ENCODE data around the gene ZBTB37. TPM values are rescaled to one million over a fixed set of nuclear protein-coding genes. Genes with fewer than 3 reads are reported as not detected.

Gene ZBTB37
- total and polyA plus RNA-seq, 9 of the 15 experiments (the other 6 are each of a cell fraction or from before 2014, with no cell fraction given): 1.3 to 13.9 (median 5.4) TPM

DNA sequence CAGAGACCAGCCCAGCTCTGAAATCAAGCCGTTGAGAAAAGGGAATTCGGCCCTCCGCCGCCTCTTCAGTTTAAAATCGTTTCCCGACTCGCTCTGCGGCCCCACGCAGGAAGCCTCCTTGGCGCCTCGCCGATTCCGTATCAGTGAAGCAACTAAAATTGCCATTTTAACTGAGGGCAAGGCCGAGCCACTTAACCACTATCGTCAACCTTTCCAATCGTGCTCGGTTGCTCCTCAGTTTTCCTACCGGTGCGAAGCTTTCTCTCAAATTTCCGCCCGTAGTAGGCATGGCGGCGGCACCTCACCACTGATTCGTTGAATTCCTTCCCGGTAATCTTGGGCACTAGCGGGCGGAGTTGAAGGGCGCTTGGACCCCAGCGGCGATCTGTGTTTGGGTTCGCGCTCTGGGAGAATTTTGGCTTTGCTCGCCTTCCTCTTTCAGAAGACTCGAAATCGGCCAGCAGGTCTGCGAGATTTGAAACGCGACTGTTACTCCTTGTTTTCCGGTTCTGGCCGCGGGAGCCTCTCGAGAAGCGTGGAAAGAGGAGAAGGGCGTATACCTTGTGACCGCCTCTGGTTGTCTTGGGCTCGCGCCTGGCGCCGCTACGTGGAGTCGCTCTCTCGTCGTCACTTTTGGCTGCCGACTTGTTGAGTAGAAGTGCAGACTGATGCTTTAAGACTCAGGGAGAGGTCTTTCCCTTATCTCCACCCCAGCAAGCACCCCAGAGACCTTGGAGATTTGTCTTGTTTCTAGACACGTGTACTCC lies 43.7 kb upstream of the ZBTB37 start, which contains the start of the genes CENPL and DARS2 (continued):
- TF ChIP-seq NR1H2 (CRISPR knock-in tag; IDR thresholded peaks at IDR 0.05): peak; percentile 79; the same call in 1 of the 2 replicates
- TF ChIP-seq, protein P1, sequence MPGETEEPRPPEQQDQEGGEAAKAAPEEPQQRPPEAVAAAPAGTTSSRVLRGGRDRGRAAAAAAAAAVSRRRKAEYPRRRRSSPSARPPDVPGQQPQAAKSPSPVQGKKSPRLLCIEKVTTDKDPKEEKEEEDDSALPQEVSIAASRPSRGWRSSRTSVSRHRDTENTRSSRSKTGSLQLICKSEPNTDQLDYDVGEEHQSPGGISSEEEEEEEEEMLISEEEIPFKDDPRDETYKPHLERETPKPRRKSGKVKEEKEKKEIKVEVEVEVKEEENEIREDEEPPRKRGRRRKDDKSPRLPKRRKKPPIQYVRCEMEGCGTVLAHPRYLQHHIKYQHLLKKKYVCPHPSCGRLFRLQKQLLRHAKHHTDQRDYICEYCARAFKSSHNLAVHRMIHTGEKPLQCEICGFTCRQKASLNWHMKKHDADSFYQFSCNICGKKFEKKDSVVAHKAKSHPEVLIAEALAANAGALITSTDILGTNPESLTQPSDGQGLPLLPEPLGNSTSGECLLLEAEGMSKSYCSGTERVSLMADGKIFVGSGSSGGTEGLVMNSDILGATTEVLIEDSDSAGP (CRISPR knock-in tag; IDR thresholded peaks at IDR 0.05): no peak; the same call in 1 of the 2 replicates
- no peak; the same call in 1 of the 2 replicates for TF ChIP-seq ZNF121 (CRISPR knock-in tag; conservative IDR thresholded peaks at IDR 0.05)
- TF ChIP-seq HMG20B (CRISPR knock-in tag; IDR thresholded peaks at IDR 0.05): no peak
- peak; percentile 26; the same call in 1 of the 2 replicates for TF ChIP-seq OTX1 (CRISPR knock-in tag; IDR thresholded peaks at IDR 0.05)
- TF ChIP-seq NELFE (IDR thresholded peaks at IDR 0.05; ENCODE audit: insufficient read depth, insufficient read length): no peak
- TF ChIP-seq EP400 (IDR thresholded peaks at IDR 0.05): peak; percentile 99
- peak; percentile 33 for TF ChIP-seq ZNF644 (tag; IDR thresholded peaks at IDR 0.05; ENCODE audit: low read depth)
- TF ChIP-seq SAFB (IDR thresholded peaks at IDR 0.05; ENCODE audit: borderline replicate concordance, low read depth, low read length): no peak
- peak; percentile 60 for TF ChIP-seq RBBP5 (IDR thresholded peaks at IDR 0.05; ENCODE audit: borderline replicate concordance, insufficient read depth, low read length, poor library complexity, severe bottlenecking)
- TF ChIP-seq, protein P2, sequence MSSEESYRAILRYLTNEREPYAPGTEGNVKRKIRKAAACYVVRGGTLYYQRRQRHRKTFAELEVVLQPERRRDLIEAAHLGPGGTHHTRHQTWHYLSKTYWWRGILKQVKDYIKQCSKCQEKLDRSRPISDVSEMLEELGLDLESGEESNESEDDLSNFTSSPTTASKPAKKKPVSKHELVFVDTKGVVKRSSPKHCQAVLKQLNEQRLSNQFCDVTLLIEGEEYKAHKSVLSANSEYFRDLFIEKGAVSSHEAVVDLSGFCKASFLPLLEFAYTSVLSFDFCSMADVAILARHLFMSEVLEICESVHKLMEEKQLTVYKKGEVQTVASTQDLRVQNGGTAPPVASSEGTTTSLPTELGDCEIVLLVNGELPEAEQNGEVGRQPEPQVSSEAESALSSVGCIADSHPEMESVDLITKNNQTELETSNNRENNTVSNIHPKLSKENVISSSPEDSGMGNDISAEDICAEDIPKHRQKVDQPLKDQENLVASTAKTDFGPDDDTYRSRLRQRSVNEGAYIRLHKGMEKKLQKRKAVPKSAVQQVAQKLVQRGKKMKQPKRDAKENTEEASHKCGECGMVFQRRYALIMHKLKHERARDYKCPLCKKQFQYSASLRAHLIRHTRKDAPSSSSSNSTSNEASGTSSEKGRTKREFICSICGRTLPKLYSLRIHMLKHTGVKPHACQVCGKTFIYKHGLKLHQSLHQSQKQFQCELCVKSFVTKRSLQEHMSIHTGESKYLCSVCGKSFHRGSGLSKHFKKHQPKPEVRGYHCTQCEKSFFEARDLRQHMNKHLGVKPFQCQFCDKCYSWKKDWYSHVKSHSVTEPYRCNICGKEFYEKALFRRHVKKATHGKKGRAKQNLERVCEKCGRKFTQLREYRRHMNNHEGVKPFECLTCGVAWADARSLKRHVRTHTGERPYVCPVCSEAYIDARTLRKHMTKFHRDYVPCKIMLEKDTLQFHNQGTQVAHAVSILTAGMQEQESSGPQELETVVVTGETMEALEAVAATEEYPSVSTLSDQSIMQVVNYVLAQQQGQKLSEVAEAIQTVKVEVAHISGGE (CRISPR knock-in tag; IDR thresholded peaks at IDR 0.05): peak in 1 of 3 experiments; percentile 89; a peak in 2 of 6 replicates
- TF ChIP-seq DIDO1 (tag; IDR thresholded peaks at IDR 0.05; ENCODE audit: low read depth): peak; percentile 94
- 0 out of 2 replicates have a peak, but pooled peaks have one; percentile 33 for TF ChIP-seq SREBF1 (IDR thresholded peaks at IDR 0.05; ENCODE audit: borderline replicate concordance, low read depth, low read length)
- peak; percentile 91 for TF ChIP-seq ZBTB17 (CRISPR knock-in tag; IDR thresholded peaks at IDR 0.05)
- peak; percentile 34; the same call in 1 of the 2 replicates for TF ChIP-seq RAD51 (IDR thresholded peaks at IDR 0.05; ENCODE audit: borderline replicate concordance, low read depth)
- TF ChIP-seq SAP30 (IDR thresholded peaks at IDR 0.05; ENCODE audit: borderline replicate concordance, insufficient read depth, low read depth, low read length, poor library complexity, severe bottlenecking): peak; percentile 0
- no peak for TF ChIP-seq NFIX (CRISPR knock-in tag; IDR thresholded peaks at IDR 0.05; ENCODE audit: low read depth)
- peak; percentile 79 for TF ChIP-seq NR2C2 (CRISPR knock-in tag; IDR thresholded peaks at IDR 0.05)
- peak; percentile 97 for TF ChIP-seq NR2C2 (tag; IDR thresholded peaks at IDR 0.05)
- TF ChIP-seq HMGN3 (IDR thresholded peaks at IDR 0.05; ENCODE audit: borderline replicate concordance, extremely low read depth, insufficient read length, low read depth, low read length): no peak
- 0 out of 2 replicates have a peak, but pooled peaks have one; percentile 63 for TF ChIP-seq GATA2 (CRISPR knock-in tag; IDR thresholded peaks at IDR 0.05)
- TF ChIP-seq TBL1XR1 (IDR thresholded peaks at IDR 0.05; ENCODE audit: low read length in 2 of 2): peak in 1 of 2 experiments; percentile 76; a peak in 2 of 4 replicates

Measured in K562 (cell line).